C4-2B (cell line): ENCODE results near the gene TYMP.

Experiments used
- H3K27ac ChIP-seq: fragments of 450-650 bp; 2 replicates; pipeline ENCODE4 v1.5.1; 2017
- CTCF ChIP-seq: fragments of 450-650 bp; conservative IDR thresholded peaks from 2 replicates; pipeline ENCODE4 v1.5.1; 2017; ENCODE audit warnings: mild to moderate bottlenecking
- ZFX ChIP-seq: fragments of 450-650 bp; IDR thresholded peaks from 2 replicates; pipeline ENCODE4 v1.6.1; 2017

TYMP gene

GRCh38 chr22:50569896-50570535, 40.2 kb upstream of the TYMP start:
- H3K27ac ChIP-seq: no peak overlapping the region
- TF ChIP-seq ZFX: no peak
- TF ChIP-seq CTCF: no peak

GRCh38 chr22:50569041-50569459, 39.2 kb upstream of the TYMP start:
- no peak for TF ChIP-seq ZFX
- H3K27ac ChIP-seq: no peak overlapping the region

GRCh38 chr22:50568626-50569025, 38.8 kb upstream of the TYMP start:
- no peak for TF ChIP-seq CTCF
- no peak for TF ChIP-seq ZFX
- H3K27ac ChIP-seq: no peak overlapping the region

- TF ChIP-seq CTCF (no peak), ZFX (no peak)
- H3K27ac ChIP-seq: no peak overlapping the region
Measured at GRCh38 chr22:50567721-50568252, 38.0 kb upstream of the TYMP start.

- no peak for TF ChIP-seq CTCF
- TF ChIP-seq ZFX: no peak
- peak overlapping the region; percentile 50; the same call in 1 of the 2 replicates for H3K27ac ChIP-seq
Measured at GRCh38 chr22:50564289-50564688, 34.5 kb upstream of the TYMP start.

- H3K27ac ChIP-seq: peak overlapping the region; percentile 50
Measured at GRCh38 chr22:50563413-50564160, 33.8 kb upstream of the TYMP start.

More at GRCh38 chr22:50563413-50564160, 33.8 kb upstream of the TYMP start:
- no peak for TF ChIP-seq CTCF
- no peak for TF ChIP-seq ZFX
